ENCODE data around the gene MS4A8. TPM values are rescaled to one million over a fixed set of nuclear protein-coding genes. Genes with fewer than 3 reads are reported as not detected.

MS4A8 gene
- total RNA-seq, 1 experiment from 2014 or later = 0.17 TPM

DNA sequence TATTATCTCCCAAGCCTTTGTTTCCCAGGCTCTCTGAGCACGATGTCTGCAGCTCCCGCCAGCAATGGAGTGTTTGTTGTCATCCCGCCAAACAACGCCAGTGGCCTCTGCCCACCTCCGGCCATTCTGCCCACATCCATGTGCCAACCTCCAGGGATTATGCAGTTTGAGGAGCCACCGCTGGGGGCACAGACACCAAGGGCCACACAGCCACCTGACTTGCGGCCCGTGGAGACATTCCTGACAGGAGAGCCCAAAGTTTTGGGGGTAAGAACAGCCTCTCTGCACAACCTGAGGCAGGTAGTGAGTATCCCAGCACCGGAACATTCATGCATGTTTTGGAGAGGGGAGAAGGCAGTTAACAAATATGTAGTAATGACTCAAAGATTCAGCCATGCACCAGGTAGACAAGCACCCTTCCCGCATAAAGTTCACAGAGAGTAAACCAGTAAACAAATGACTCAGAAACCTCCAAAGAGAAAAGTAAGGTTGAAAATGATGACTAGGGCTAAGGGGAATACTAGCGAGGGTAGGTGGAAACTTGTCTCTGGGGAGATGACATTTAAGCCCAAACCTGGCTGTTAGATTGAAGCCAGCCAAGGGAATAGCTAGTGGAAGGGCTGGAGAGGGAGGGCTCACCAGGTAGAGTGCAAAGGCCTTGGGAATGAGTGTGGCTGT is 64.4 kb downstream of the MS4A8 start:
- no peak for DNase-seq (ENCODE audit: low spot score)

DNA sequence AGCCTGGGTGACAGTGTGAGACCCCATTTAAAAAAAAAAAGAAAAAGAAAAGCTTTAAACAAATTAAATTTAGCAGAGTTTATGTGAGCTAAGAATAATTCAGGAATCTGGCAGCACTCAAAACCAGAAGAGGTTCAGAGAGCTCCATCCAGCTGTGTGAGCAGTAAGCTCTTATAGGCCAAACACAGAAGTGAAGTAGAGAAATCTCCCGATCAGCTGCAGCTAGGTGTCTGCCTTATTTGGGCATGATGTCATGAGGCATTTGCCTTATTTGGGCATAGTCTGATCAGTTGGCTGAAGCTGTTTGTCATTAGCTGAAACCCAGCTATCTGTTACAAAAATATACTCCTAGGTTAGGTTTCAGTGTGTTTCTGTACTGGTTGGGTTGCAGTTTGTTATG is 65.5 kb downstream of the MS4A8 start:
- DNase-seq (ENCODE audit: low spot score) = no peak

DNA sequence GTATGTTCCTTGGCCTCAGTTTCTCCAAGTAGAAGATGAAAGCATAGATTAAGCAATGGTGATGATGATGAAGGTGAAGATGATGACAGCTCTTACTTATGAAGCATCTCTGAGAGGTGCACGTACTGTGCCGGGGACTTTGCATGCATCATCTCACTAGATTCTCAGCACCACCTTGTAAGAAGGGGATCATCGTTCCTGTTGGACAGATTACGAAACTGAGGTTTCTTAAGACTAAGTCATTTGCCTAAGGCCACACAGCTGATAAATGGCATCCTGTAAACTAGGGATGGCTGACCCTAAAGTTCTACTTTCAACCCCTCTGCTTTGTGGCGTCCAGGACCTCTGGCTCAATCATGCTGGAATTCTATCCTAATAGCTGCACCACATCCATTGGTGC is 65.9 kb downstream of the MS4A8 start:
- no peak for DNase-seq (ENCODE audit: low spot score)

Other genes starting within 250 kb of the MS4A8 start
- gene MS4A1, start 243.8 kb upstream of the MS4A8 start, total RNA-seq (2014; rRNA removed; shearing (Covaris generic)) = not detected in 2 replicates
- gene MS4A12, start 206.8 kb upstream of the MS4A8 start, total RNA-seq (2014; rRNA removed; shearing (Covaris generic)) = not detected in 2 replicates
- not detected in 2 replicates for gene MS4A13, start 184.2 kb upstream of the MS4A8 start, total RNA-seq (2014; rRNA removed; shearing (Covaris generic))
- gene MS4A18, start 25.1 kb downstream of the MS4A8 start, total RNA-seq (2014; rRNA removed; shearing (Covaris generic)) = not detected in 2 replicates
- gene MS4A15, start 57.3 kb downstream of the MS4A8 start, total RNA-seq (2014; rRNA removed; shearing (Covaris generic)) = not detected in 2 replicates
- gene MS4A10, start 85.7 kb downstream of the MS4A8 start, total RNA-seq (2014; rRNA removed; shearing (Covaris generic)) = not detected in 2 replicates
- gene CCDC86, start 142.5 kb downstream of the MS4A8 start, total RNA-seq (2014; rRNA removed; shearing (Covaris generic)) = 12.4 and 12.7 TPM in 2 replicates
- gene PTGDR2, start 156.3 kb downstream of the MS4A8 start, total RNA-seq (2014; rRNA removed; shearing (Covaris generic)) = not detected in 2 replicates
- gene ZP1, start 167.9 kb downstream of the MS4A8 start, total RNA-seq (2014; rRNA removed; shearing (Covaris generic)) = 1.5 and 2.1 TPM in 2 replicates
- gene PRPF19, start 207.0 kb downstream of the MS4A8 start, total RNA-seq (2014; rRNA removed; shearing (Covaris generic)) = 92.3 and 106 TPM in 2 replicates
- gene TMEM109, start 214.5 kb downstream of the MS4A8 start, total RNA-seq (2014; rRNA removed; shearing (Covaris generic)) = 43.0 and 65.6 TPM in 2 replicates
- 28.6 and 39.0 TPM in 2 replicates for gene TMEM132A, start 224.8 kb downstream of the MS4A8 start, total RNA-seq (2014; rRNA removed; shearing (Covaris generic))